ENCODE measurements around the gene KIF23. TPM values are rescaled to one million over a fixed set of nuclear protein-coding genes. Genes with fewer than 3 reads are reported as not detected.

Gene KIF23
- total RNA-seq, 1 donor from 2014 or later, result 1.8 TPM

GRCh38 chr15:69424001-69424400, 9.9 kb downstream of the KIF23 start:
- no peak for DNase-seq (ENCODE audit: low spot score in 2 of 2)

GRCh38 chr15:69424748-69425413, 10.7 kb downstream of the KIF23 start:
- H3K36me3 ChIP-seq, result peaks cover 3 to 4% of the 10 kb centered on the region in 2 donors
- DNase-seq (ENCODE audit: low spot score in 2 of 2), result no peak
- no peaks in the 10 kb centered on the region for H3K9me3 ChIP-seq
- no peak overlapping the region for H3K27ac ChIP-seq
- no peak overlapping the region for H3K4me3 ChIP-seq
- H3K4me1 ChIP-seq, result no peaks in the 10 kb centered on the region
- TF ChIP-seq CTCF (IDR thresholded peaks at IDR 0.05), result no peak
- intact Hi-C loops (cut with DNase I), result no loop called here
- H3K27me3 ChIP-seq, result no peaks in the 10 kb centered on the region

More at GRCh38 chr15:69424001-69424400, 9.9 kb downstream of the KIF23 start:
- TF ChIP-seq CTCF (IDR thresholded peaks at IDR 0.05), result no peak
- H3K4me3 ChIP-seq, result no peak overlapping the region
- H3K27me3 ChIP-seq, result no peaks in the 10 kb centered on the region
- intact Hi-C loops (cut with DNase I), result no loop called here
- no peaks in the 10 kb centered on the region for H3K9me3 ChIP-seq
- H3K36me3 ChIP-seq, result peaks cover under 1 to 3% of the 10 kb centered on the region in 2 donors
- H3K4me1 ChIP-seq, result no peaks in the 10 kb centered on the region
- no peak overlapping the region for H3K27ac ChIP-seq

GRCh38 chr15:69433831-69434230, 19.7 kb downstream of the KIF23 start:
- H3K36me3 ChIP-seq, result peaks cover 0 to 19% of the 10 kb centered on the region in 2 donors
- intact Hi-C loops (cut with DNase I), result no loop called here
- H3K27me3 ChIP-seq, result no peaks in the 10 kb centered on the region
- H3K27ac ChIP-seq, result no peak overlapping the region
- H3K4me1 ChIP-seq, result no peaks in the 10 kb centered on the region
- TF ChIP-seq CTCF (IDR thresholded peaks at IDR 0.05), result no peak
- H3K4me3 ChIP-seq, result no peak overlapping the region
- DNase-seq (ENCODE audit: low spot score in 2 of 2), result no peak
- no peaks in the 10 kb centered on the region for H3K9me3 ChIP-seq

DNA sequence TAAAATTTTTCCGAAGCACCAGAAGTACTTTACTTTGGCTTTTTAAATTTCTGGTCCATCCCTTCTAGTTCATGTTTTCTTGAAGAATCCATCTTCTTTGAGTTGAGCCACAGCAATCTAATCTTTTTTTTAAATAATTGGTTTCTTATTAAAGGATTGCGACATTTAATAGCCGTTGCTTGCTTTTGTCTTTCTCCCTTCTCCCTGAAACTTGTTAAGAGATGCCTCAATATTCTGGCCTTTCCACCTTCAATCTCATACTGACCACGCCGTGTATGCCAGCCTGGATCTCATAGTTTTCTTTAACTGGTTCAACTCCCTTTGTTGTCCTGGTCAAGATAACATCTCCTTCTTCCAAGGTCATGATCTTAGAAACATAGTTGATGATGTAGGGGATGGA, 20.1 kb downstream of the KIF23 start:
- Histone ChIP-seq H3K36me3 (peaks cover 0 to 16% of the 10 kb centered on the region in 2 donors), H3K4me3 (no peak overlapping the region), H3K27me3 (no peaks in the 10 kb centered on the region), H3K27ac (no peak overlapping the region), H3K4me1 (no peaks in the 10 kb centered on the region), H3K9me3 (no peaks in the 10 kb centered on the region)
- no peak for TF ChIP-seq CTCF (IDR thresholded peaks at IDR 0.05)
- intact Hi-C loops (cut with DNase I), result no loop called here
- DNase-seq (ENCODE audit: low spot score in 2 of 2), result no peak

DNA sequence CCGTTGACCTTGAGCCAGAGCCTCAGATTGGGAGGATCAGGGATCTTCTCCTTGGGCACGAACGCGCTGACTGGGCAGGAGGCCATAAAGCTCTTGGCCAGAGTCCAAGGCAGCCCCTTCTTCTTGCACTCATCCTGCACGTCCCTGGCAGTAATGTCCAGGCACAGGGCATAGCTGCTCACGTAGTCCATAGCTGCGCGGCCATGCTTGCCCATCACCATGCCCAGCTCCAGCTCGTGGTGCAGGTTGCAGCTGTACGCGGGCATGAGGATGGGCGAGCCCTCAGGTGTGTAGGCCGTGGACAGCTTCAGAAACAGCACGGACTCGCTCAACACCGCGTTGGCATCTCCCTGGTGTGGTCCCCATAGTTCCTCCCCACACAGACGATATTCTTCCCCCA, 20.5 kb downstream of the KIF23 start:
- no peaks in the 10 kb centered on the region for H3K4me1 ChIP-seq
- TF ChIP-seq CTCF (IDR thresholded peaks at IDR 0.05), result no peak
- no peaks in the 10 kb centered on the region for H3K27me3 ChIP-seq
- no peak overlapping the region for H3K4me3 ChIP-seq
- H3K27ac ChIP-seq, result no peak overlapping the region
- H3K36me3 ChIP-seq, result peaks cover 0 to 15% of the 10 kb centered on the region in 2 donors
- H3K9me3 ChIP-seq, result no peaks in the 10 kb centered on the region
- no peak for DNase-seq (ENCODE audit: low spot score in 2 of 2)
- intact Hi-C loops (cut with DNase I), result no loop called here

Measured in ascending aorta (tissue), 2 donors.